Mucosa of gallbladder (tissue), 1 donor: ENCODE results near the gene ARRB1. TPM values are rescaled to one million over a fixed set of nuclear protein-coding genes. Genes with fewer than 3 reads are reported as not detected.
"Not testable (repeated sequence)": the region's sequence is repeated elsewhere in the genome, so short reads cannot be mapped to it uniquely, and the experiment has no call there.

Experiments
- DNase-seq: peaks from one replicate; pipeline ENCODE4 v3.0.0-alpha.2; 2020; ENCODE audit warnings: low spot score
- total RNA-seq: library from RNA; stranded (reverse); gene quantifications from one replicate; pipeline ENCODE4 v1.2.1, GENCODE V29; 2021
- donor health status: DM: no; HTN: no; CAD: no.

Gene ARRB1
- total RNA-seq, 1 donor from 2014 or later, result 57.7 TPM

GRCh38 chr11:75276186-75276585 lies 75.3 kb downstream of the ARRB1 start:
- DNase-seq, result no peak

- DNase-seq, result peak; percentile 49
Measured at GRCh38 chr11:75275581-75275980, 75.9 kb downstream of the ARRB1 start.

DNA sequence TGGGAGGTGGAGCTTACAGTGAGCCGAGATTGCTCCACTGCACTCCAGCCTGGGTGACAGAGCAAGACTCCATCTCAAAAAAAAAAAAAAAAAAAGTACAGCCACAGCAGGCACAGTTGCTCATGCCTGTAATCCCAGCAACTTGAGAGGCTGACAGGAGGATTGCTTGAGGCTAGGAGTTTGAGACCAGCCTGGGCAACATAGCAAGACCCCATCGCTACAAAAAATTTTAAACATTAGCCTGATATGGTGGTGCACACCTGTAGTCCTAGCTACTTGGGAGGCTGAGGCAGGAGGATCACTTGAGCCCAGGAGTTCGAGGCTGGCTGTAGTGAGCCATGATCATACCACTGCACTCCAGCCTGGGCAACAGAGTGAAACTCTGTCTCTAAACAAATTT lies 76.7 kb downstream of the ARRB1 start:
- DNase-seq, result not testable (repeated sequence)

- DNase-seq, result no peak
Measured at GRCh38 chr11:75273411-75274391, 77.8 kb downstream of the ARRB1 start.

DNA sequence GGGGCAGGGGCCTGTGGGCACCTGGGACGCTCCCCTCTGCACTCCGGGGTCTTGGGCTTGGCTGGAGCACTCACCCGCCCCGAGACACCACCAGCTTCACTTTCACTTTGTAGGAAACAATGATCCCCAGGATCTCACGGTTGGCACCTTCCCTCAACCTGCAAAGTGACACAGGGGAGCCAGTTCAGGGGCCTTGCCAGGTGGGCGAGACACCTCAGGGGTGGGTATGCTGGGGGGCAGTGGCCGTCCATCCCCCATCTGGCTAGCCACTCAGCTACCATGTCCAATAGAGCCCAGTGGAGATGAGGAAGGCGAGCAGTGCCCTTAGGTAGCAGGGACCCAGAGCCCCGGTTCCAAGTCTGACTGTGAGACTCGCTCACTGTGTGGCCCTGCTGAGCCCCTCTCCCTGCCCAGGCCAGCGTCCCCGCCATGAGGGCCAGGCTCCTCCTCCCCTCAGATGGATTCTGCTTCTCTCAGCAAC lies 78.6 kb downstream of the ARRB1 start:
- DNase-seq, result no peak

- no peak for DNase-seq
Measured at GRCh38 chr11:75272391-75272790, 79.1 kb downstream of the ARRB1 start.

GRCh38 chr11:75271730-75272129 lies 79.7 kb downstream of the ARRB1 start:
- no peak for DNase-seq

DNA sequence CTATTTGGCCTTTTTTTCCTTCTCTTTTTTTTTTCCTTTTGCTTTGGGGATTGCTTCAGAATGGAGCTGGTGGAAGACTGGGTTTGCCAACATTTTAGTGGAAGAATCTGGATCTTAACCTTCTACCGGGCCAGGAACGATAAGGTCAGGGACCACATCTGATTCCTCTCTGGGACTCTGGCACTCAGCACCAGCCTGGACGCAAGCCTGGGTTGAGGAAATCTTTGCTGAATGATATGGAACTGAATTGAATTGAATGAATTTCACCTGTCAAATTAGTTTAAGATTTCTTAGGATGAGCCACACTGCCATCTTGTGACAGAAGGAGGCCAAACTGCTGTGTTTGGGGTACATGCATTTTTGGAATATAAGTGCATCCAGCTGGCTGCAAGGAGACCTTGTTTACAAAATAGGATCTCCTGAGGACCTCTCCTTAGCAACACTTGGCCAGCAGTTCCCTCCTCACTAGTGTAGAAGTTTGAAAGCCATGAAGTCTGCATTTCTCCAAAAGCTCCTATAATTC lies 80.5 kb downstream of the ARRB1 start:
- DNase-seq, result no peak

DNA sequence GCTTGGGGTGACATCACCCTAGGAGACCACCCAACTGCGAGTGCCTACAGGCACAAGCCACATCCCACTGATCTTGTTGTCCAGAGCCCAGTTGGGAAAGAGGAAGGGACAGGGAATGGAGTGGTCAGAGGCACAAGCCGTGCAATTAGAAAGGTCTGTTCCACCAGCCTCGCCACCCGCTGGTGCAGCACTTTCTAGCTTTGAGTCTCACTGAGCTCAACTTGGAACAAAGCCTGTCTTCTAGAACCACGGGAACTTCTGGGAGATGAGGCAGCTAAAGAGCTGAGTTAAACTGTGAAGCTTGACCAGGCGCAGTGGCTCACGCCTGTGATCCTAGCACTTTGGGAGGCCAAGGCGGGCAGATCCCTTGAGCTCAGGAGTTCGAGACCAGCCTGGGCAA lies 81.6 kb downstream of the ARRB1 start:
- DNase-seq, result no peak

- no peak for DNase-seq
Measured at GRCh38 chr11:75269367-75269660, 82.1 kb downstream of the ARRB1 start.

- no peak for DNase-seq
Measured at GRCh38 chr11:75268626-75269366, 82.7 kb downstream of the ARRB1 start.

- DNase-seq, result no peak
Measured at GRCh38 chr11:75267171-75267970, 84.1 kb downstream of the ARRB1 start.

DNA sequence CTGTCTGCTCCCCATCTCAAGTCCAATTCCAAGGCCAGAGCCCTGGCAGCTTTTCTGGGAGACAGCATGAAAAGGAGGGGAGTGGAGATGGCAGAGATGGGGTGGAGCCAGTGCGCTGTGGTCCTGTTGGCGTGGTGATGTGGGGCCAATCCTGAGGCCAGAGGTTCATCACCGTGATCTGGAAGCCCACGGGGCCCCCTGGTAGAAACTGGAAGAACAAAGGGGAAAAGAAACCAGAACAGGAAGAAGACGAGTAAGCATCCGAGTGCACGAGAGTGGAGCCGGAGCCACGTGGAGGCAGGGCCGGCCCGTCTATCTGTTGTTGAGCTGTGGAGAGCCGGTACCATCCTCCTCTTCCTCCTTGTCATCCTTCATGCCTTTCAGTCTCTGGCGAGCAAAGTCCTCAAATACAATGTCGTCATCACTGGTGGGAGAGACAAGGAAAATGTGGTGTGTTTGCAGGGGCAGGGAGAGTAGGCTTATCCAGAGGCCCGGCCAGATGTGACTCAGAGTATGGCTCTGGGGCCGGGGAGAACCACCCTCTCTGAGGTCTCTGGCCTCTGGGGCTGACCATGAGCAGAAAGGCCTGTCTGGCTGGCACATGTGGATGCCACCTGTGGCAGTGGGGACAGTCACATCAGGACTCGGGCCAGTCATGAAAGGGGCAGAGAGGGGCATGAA lies 85.5 kb downstream of the ARRB1 start:
- DNase-seq, result no peak

- no peak for DNase-seq
Measured at GRCh38 chr11:75264971-75265370, 86.5 kb downstream of the ARRB1 start.

DNA sequence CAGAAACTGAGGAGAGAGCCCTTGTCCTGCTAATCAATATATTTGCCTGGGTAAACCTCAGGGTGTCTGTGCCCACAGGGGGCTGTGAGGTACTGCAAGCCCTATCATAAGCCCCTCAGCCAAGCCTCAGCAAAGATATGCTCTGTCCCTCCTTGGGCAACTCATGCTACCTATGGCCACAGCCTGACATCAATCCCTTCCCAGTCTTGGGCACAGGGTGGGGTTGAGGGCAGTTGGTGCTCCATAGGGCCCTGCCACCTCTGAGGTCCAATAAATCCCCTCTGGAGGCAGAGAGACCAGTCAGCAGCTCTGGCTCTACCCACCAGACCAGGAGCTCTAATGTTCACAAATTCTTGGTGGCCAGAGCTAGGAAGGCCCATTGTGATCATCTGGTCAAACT lies 87.1 kb downstream of the ARRB1 start:
- DNase-seq, result no peak

DNA sequence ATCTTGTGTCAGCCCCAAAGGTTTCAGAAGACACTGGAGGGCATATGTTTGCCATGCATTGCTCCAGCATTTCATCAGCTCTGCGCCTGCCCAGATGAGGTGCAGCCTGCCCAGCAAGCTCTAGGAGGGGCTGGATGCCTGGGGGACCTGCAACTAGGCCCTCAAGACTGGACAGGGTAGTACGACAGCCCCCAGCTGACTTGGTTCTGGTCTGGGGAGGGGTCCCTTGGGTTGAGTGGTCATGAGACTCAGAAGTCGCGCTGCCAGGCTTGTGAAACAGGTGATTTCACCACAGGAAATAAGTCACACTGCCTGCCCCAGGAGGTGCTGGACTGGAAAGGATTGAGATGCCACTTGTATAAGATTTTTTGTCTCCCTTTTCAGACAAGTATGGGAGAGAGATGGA lies 87.5 kb downstream of the ARRB1 start:
- DNase-seq, result no peak

- DNase-seq, result no peak
Measured at GRCh38 chr11:75262961-75263852, 88.3 kb downstream of the ARRB1 start.

GRCh38 chr11:75262436-75262835 lies 89.0 kb downstream of the ARRB1 start:
- DNase-seq, result no peak

- DNase-seq, result no peak
Measured at GRCh38 chr11:75261902-75262361, 89.5 kb downstream of the ARRB1 start.
